SK-N-SH (cell line): Measurements from ENCODE around the gene SPDYE1. TPM values are rescaled to one million over a fixed set of nuclear protein-coding genes. Genes with fewer than 3 reads are reported as not detected.
"Not testable (repeated sequence)": the region's sequence is repeated elsewhere in the genome, so short reads cannot be mapped to it uniquely, and the experiment has no call there.

ENCODE experiments used
- CTCF ChIA-PET: fragments of 300-600, 350-600 bp; formaldehyde crosslinking; extraction: SDS; loops from one replicate; lab custom pipeline; 2021; lab: Yijun Ruan, JAX
- POLR2A ChIA-PET: fragments of 350-600 bp; sonication (Branson Sonifier 250); formaldehyde crosslinking; extraction: SDS; loops from one replicate; lab custom pipeline; 2020; ENCODE audit warnings: antibody characterized with exemption, inconsistent platforms; lab: Yijun Ruan, JAX
- DNase-seq: peaks from one replicate; pipeline ENCODE4 v3.0.0; 2012
- H2AFZ ChIP-seq: fragments of 200-600 bp; sonication (generic); 2 replicates; pipeline ENCODE4 v1.8.1; 2016; ENCODE audit warnings: antibody characterized with exemption, mild to moderate bottlenecking, low read depth
- H3F3A ChIP-seq: fragments of 200-600 bp; sonication (generic); replicated peaks from 2 replicates; pipeline ENCODE3; 2016; ENCODE audit warnings: antibody characterized with exemption, mild to moderate bottlenecking; ENCODE audit not compliant: insufficient read depth
- H3K27ac ChIP-seq, 2 experiments: fragments of 200-500 bp in 1 of 2; fragments of 200-600 bp in 1 of 2; sonication (Bioruptor generic) in 1 of 2; sonication (generic), shearing (Covaris generic) in 1 of 2; 2 replicates each; pipeline versions ENCODE4 v1.5.1 to v1.6.1; 2014 to 2016; ENCODE audit warnings: low read depth in 2 of 2, inconsistent platforms in 1 of 2, low read length in 1 of 2, mild to moderate bottlenecking in 1 of 2, mixed read lengths in 1 of 2
- H3K27me3 ChIP-seq: fragments of 200-600 bp; sonication (generic), shearing (Covaris generic); 2 replicates; pipeline ENCODE4 v1.6.1; 2016; ENCODE audit warnings: mixed run types; ENCODE audit not compliant: insufficient read depth
- H3K36me3 ChIP-seq, 2 experiments: fragments of 200-500 bp in 1 of 2; fragments of 200-600 bp in 1 of 2; sonication (Bioruptor generic) in 1 of 2; sonication (generic) in 1 of 2; replicated peaks in 1 of 2; 2 replicates each; pipeline versions ENCODE3 to v1.5.1; 2014 to 2016; ENCODE audit warnings: low read length in 1 of 2, mild to moderate bottlenecking in 1 of 2; ENCODE audit not compliant: insufficient read depth in 2 of 2, control insufficient read depth in 1 of 2
- H3K4me1 ChIP-seq, 2 experiments: fragments of 200-500 bp in 1 of 2; fragments of 200-600 bp in 1 of 2; sonication (Bioruptor generic) in 1 of 2; sonication (generic), shearing (Covaris generic) in 1 of 2; 2 replicates each; pipeline versions ENCODE4 v1.5.1 to v1.6.1; 2014 to 2016; ENCODE audit warnings: low read depth in 1 of 2, low read length in 1 of 2, mixed run types in 1 of 2; ENCODE audit not compliant: insufficient read depth in 2 of 2, control insufficient read depth in 1 of 2
- H3K4me2 ChIP-seq: fragments of 200-600 bp; sonication (generic), shearing (Covaris generic); 2 replicates; pipeline ENCODE4 v1.6.1; 2017; ENCODE audit warnings: mixed run types
- H3K4me3 ChIP-seq, 2 experiments: fragments of 200-500 bp in 1 of 2; fragments of 200-600 bp in 1 of 2; sonication (Bioruptor generic) in 1 of 2; sonication (generic), shearing (Covaris generic) in 1 of 2; 2 replicates each; pipeline versions ENCODE4 v1.5.1 to v1.8.1; 2014 to 2016; ENCODE audit warnings: low read depth in 2 of 2, inconsistent platforms in 1 of 2, low read length in 1 of 2, mild to moderate bottlenecking in 1 of 2, mixed read lengths in 1 of 2, moderate library complexity in 1 of 2
- H3K79me2 ChIP-seq: fragments of 200-600 bp; sonication (generic); 2 replicates; pipeline ENCODE4 v1.8.1; 2017; ENCODE audit warnings: mild to moderate bottlenecking; ENCODE audit not compliant: insufficient read depth
- H3K9ac ChIP-seq: fragments of 200-600 bp; sonication (generic); 2 replicates; pipeline ENCODE4 v1.6.1; 2017; ENCODE audit warnings: mixed run types
- H3K9me2 ChIP-seq: fragments of 200-600 bp; sonication (generic); 2 replicates; pipeline ENCODE4 v1.6.1; 2017; ENCODE audit warnings: mixed run types
- H3K9me3 ChIP-seq: fragments of 200-600 bp; sonication (generic); 2 replicates; pipeline ENCODE4 v1.6.1; 2017; ENCODE audit warnings: mixed run types, mild to moderate bottlenecking, moderate library complexity
- H4K20me1 ChIP-seq: fragments of 200-600 bp; sonication (generic); 2 replicates; pipeline ENCODE4 v1.6.1; 2017; ENCODE audit warnings: mild to moderate bottlenecking, mixed run types; ENCODE audit not compliant: insufficient read depth
- CTCF ChIP-seq: fragments of 200-600 bp; sonication (generic); IDR thresholded peaks from 2 replicates; pipeline ENCODE4 v1.6.1; 2017; ENCODE audit warnings: antibody characterized with exemption, mild to moderate bottlenecking, moderate library complexity
- ELF1 ChIP-seq: IDR thresholded peaks from 2 replicates; pipeline ENCODE4 v1.4.0; 2012
- GABPA ChIP-seq: IDR thresholded peaks from 2 replicates; pipeline ENCODE4 v1.4.0; 2012; ENCODE audit warnings: low read depth, mild to moderate bottlenecking
- IRF3 ChIP-seq: fragments of 150-350 bp; IDR thresholded peaks from 2 replicates; pipeline ENCODE4 v1.6.1; 2016; ENCODE audit warnings: mild to moderate bottlenecking, low read depth, low read length
- MAX ChIP-seq: IDR thresholded peaks from 2 replicates; pipeline ENCODE4 v1.4.0; 2012; ENCODE audit warnings: low read depth
- MXI1 ChIP-seq: IDR thresholded peaks from 2 replicates; pipeline ENCODE4 v1.6.1; 2012; ENCODE audit warnings: mild to moderate bottlenecking, low read depth, low read length, improper control_type of control experiment
- NFIC ChIP-seq: IDR thresholded peaks from 2 replicates; pipeline ENCODE4 v1.4.0; 2012; ENCODE audit warnings: borderline replicate concordance
- NRF1 ChIP-seq: IDR thresholded peaks from 2 replicates; pipeline ENCODE4 v1.6.1; 2012; ENCODE audit warnings: low read depth, mild to moderate bottlenecking, low read length
- POLR2AphosphoS5 ChIP-seq: IDR thresholded peaks from 2 replicates; pipeline ENCODE4 v1.6.1; 2012; ENCODE audit warnings: low read depth, low read length
- RFX5 ChIP-seq: IDR thresholded peaks from 2 replicates; pipeline ENCODE4 v1.6.1; 2012; ENCODE audit warnings: mild to moderate bottlenecking, improper control_type of control experiment, low read length
- SIN3A ChIP-seq: IDR thresholded peaks from 2 replicates; pipeline ENCODE4 v1.6.1; 2012; ENCODE audit warnings: low read depth, mild to moderate bottlenecking, low read length, moderate library complexity, borderline replicate concordance
- TAF1 ChIP-seq: IDR thresholded peaks from 2 replicates; pipeline ENCODE4 v1.6.1; 2012; ENCODE audit warnings: low read depth, mild to moderate bottlenecking, low read length, moderate library complexity, borderline replicate concordance
- TCF12 ChIP-seq: IDR thresholded peaks from 2 replicates; pipeline ENCODE4 v1.4.0; 2012
- USF1 ChIP-seq: IDR thresholded peaks from 2 replicates; pipeline ENCODE4 v1.4.0; 2012; ENCODE audit warnings: low read depth, borderline replicate concordance
- USF2 ChIP-seq: fragments of 150-350 bp; IDR thresholded peaks from 2 replicates; pipeline ENCODE4 v1.6.1; 2017; ENCODE audit warnings: antibody characterized with exemption, low read length, low read depth, borderline replicate concordance
- WGBS: methylation state at CpG from one replicate; pipeline ENCODE4 v1.1.6; 2017; ENCODE audit warnings: low lambda C conversion rate; 5-methylcytosine and 5-hydroxymethylcytosine counted together
- polyA plus RNA-seq, 3 experiments: library from polyadenylated mRNA; depleted of rRNA; stranded (reverse); fragments of >200 nt; gene quantifications; 2 replicates each; pipeline ENCODE4 v1.2.3, GENCODE V29; 2012

Gene SPDYE1
- polyA plus RNA-seq, 1 of the 3 experiments (the other 2 are of a cell fraction) = not detected

- no peak for TF ChIP-seq USF1
- TF ChIP-seq TAF1 = no peak
- no peak for TF ChIP-seq SIN3A
- no peak for TF ChIP-seq POLR2AphosphoS5
Observed at GRCh38 chr7:43954524-43955228, 43.0 kb upstream of the SPDYE1 start (continued).

- peaks cover 3 to 22% of the 10 kb centered on the region in 2 experiments for H3K36me3 ChIP-seq
- H3K4me2 ChIP-seq = no peak overlapping the region
- H3K4me3 ChIP-seq = no peak overlapping the region
- 80% methylated on average over 3 of the region's 3 CpGs for WGBS
- DNase-seq = no peak
- H2AFZ ChIP-seq = no peak overlapping the region
- H4K20me1 ChIP-seq = no peaks in the 10 kb centered on the region
- H3K9me2 ChIP-seq = no peaks in the 10 kb centered on the region
- ChIA-PET POLR2A (no interaction called here), CTCF (interaction anchor here (1.4 to 5.7 kb wide), 4 partner anchors 11 to 117 kb away, joined by 4 to 45 read pairs (median 23); no protein-coding TSS in a partner anchor)
- TF ChIP-seq POLR2AphosphoS5 (no peak), NRF1 (no peak), TCF12 (no peak), ELF1 (no peak), SIN3A (no peak), CTCF (no peak)
- no peak overlapping the region for H3K9ac ChIP-seq
- H3K27ac ChIP-seq = no peak overlapping the region
- H3K4me1 ChIP-seq = no peaks in the 10 kb centered on the region
- H3K9me3 ChIP-seq = no peaks in the 10 kb centered on the region
- H3F3A ChIP-seq = peaks cover 5% of the 10 kb centered on the region
- no peaks in the 10 kb centered on the region for H3K79me2 ChIP-seq
- no peaks in the 10 kb centered on the region for H3K27me3 ChIP-seq
Observed at GRCh38 chr7:43956027-43956426, 41.7 kb upstream of the SPDYE1 start.

GRCh38 chr7:43960933-43961332 lies 36.8 kb upstream of the SPDYE1 start:
- no peak for DNase-seq
- Histone ChIP-seq H3K27me3 (no peaks in the 10 kb centered on the region), H3K9ac (no peak overlapping the region), H3F3A (peaks cover 5% of the 10 kb centered on the region), H3K27ac (no peak overlapping the region), H3K9me2 (no peaks in the 10 kb centered on the region), H3K4me1 (no peaks in the 10 kb centered on the region), H3K9me3 (no peaks in the 10 kb centered on the region), H3K36me3 (peaks cover 0 to 3% of the 10 kb centered on the region in 2 experiments), H3K4me3 (no peak overlapping the region), H2AFZ (no peak overlapping the region), H3K4me2 (no peak overlapping the region), H3K79me2 (no peaks in the 10 kb centered on the region), H4K20me1 (no peaks in the 10 kb centered on the region)
- POLR2A ChIA-PET = no interaction called here
- WGBS = 15% methylated on average over 1 of the region's 1 CpG
- CTCF ChIA-PET = no interaction called here
- TF ChIP-seq USF2 = no peak
- TF ChIP-seq IRF3 = no peak
- TF ChIP-seq MAX = no peak
- TF ChIP-seq MXI1 = no peak
- no peak for TF ChIP-seq RFX5
- no peak for TF ChIP-seq GABPA
- TF ChIP-seq NFIC = no peak

GRCh38 chr7:43966392-43966791 lies 31.3 kb upstream of the SPDYE1 start:
- H3K9ac ChIP-seq, H3K4me3 ChIP-seq, H3K9me3 ChIP-seq, H3K79me2 ChIP-seq, H3K27me3 ChIP-seq, H3K36me3 ChIP-seq, H3K9me2 ChIP-seq, DNase-seq, H3F3A ChIP-seq, H4K20me1 ChIP-seq, POLR2A ChIA-PET, H3K4me1 ChIP-seq, H2AFZ ChIP-seq, H3K4me2 ChIP-seq, H3K27ac ChIP-seq: not testable (repeated sequence)
- 98% methylated on average over 3 of the region's 3 CpGs for WGBS
- CTCF ChIA-PET = interaction anchor here (1.6 kb wide), 1 partner anchor 12 kb away, joined by 4 read pairs; no protein-coding TSS in a partner anchor
